ENCODE measurements around the gene NINL. TPM values are rescaled to one million over a fixed set of nuclear protein-coding genes. Genes with fewer than 3 reads are reported as not detected.
"Not testable (repeated sequence)": the region's sequence is repeated elsewhere in the genome, so short reads cannot be mapped to it uniquely, and the experiment has no call there.

The NINL gene
- 0.66 to 0.79 TPM (median 0.75 TPM) in 3 replicates for polyA plus RNA-seq
- polyA plus RNA-seq (2011; ENCODE audit: low read depth): 0.31 TPM
- polyA plus RNA-seq (2011; cell fraction: cytosol; rRNA removed): 0.39 and 0.57 TPM in 2 replicates
- 1.9 and 2.1 TPM in 2 replicates for polyA plus RNA-seq (2011; cell fraction: nucleus; rRNA removed)
- 0.55 and 1.0 TPM in 2 replicates for polyA plus RNA-seq (2012; ENCODE audit: low replicate concordance)
- polyA minus RNA-seq: 0.42 to 2.5 TPM (median 1.1 TPM) in 3 replicates
- 0.38 TPM for polyA minus RNA-seq (2011; cell fraction: cytosol; rRNA and poly(A)+ RNA removed)
- polyA minus RNA-seq (2011; cell fraction: nucleus; rRNA and poly(A)+ RNA removed): 0.32 and 0.70 TPM in 2 replicates

- DNase-seq (ENCODE audit: low read depth, low spot score) (no peak), FAIRE-seq (no peak)
- no peaks in the 10 kb centered on the region for H3K79me2 ChIP-seq (ENCODE audit: control insufficient read depth, insufficient read depth, low read length)
- peak within 1 kb of the TSS; percentile 3 to 55 (median 40) for H3K4me3 ChIP-seq (ENCODE audit: control insufficient read depth in 2 of 3, extremely low read depth in 1 of 3, insufficient read depth in 2 of 3, low read depth in 1 of 3, low read length in 3 of 3)
- H3K27me3 ChIP-seq (ENCODE audit: control insufficient read depth, extremely low read depth, insufficient read depth, low read length): no peaks in the 10 kb centered on the region
- no peaks in the 10 kb centered on the region for H3K4me1 ChIP-seq (ENCODE audit: control insufficient read depth, extremely low read depth, insufficient read depth, low read length)
- dilution Hi-C loops (cut with MboI; ENCODE audit: extremely low pct_ligation_motif_present, low sequenced_read_pairs): no loop called here
- peak within 1 kb of the TSS; percentile 62 for H3K4me2 ChIP-seq (ENCODE audit: control insufficient read depth, extremely low read depth, insufficient read depth, low read depth, low read length)
- H3K27ac ChIP-seq (ENCODE audit: control insufficient read depth, insufficient read depth, low read length): no peak within 1 kb of the TSS
- H2AFZ ChIP-seq (ENCODE audit: control insufficient read depth, low read length): peak within 1 kb of the TSS; percentile 24
- H3K9me3 ChIP-seq (ENCODE audit: control insufficient read depth, low read depth, low read length): no peaks in the 10 kb centered on the region
- no peaks in the 10 kb centered on the region for H3K9me1 ChIP-seq (ENCODE audit: control insufficient read depth, extremely low read depth, insufficient read depth, low read length)
- H4K20me1 ChIP-seq (ENCODE audit: control insufficient read depth, extremely low read depth, insufficient read depth, low read length): no peaks in the 10 kb centered on the region
- H3K36me3 ChIP-seq (ENCODE audit: control insufficient read depth in 2 of 2, extremely low read depth in 1 of 2, insufficient read depth in 2 of 2, low read length in 2 of 2): no peaks in the 10 kb centered on the region
- H3K9ac ChIP-seq (ENCODE audit: control insufficient read depth, extremely low read depth, insufficient read depth, low read length): peak within 1 kb of the TSS; percentile 47
- TF ChIP-seq CTCF (optimal IDR thresholded peaks at IDR 0.05 in 1 of 3, IDR thresholded peaks at IDR 0.05 in 1 of 3, conservative IDR thresholded peaks at IDR 0.05 in 1 of 3; ENCODE audit: extremely low read depth in 1 of 3, insufficient read depth in 2 of 3, low read length in 3 of 3): no peak
- no peak for TF ChIP-seq EZH2 (IDR thresholded peaks at IDR 0.05; ENCODE audit: low read length)
Observed at GRCh38 chr20:25584905-25585704, at the start of gene NINL. Gene NINL, minus strand, starts transcription at chr20:25585531. Its CDS starts 58,944 bp downstream, at chr20:25526587.

- Histone ChIP-seq H3K79me2 (ENCODE audit: control insufficient read depth, insufficient read depth, low read length) (no peaks in the 10 kb centered on the region), H4K20me1 (ENCODE audit: control insufficient read depth, extremely low read depth, insufficient read depth, low read length) (no peaks in the 10 kb centered on the region), H3K4me2 (ENCODE audit: control insufficient read depth, extremely low read depth, insufficient read depth, low read depth, low read length) (peak overlapping the region; percentile 71), H3K9ac (ENCODE audit: control insufficient read depth, extremely low read depth, insufficient read depth, low read length) (no peak overlapping the region), H3K9me1 (ENCODE audit: control insufficient read depth, extremely low read depth, insufficient read depth, low read length) (no peaks in the 10 kb centered on the region), H3K9me3 (ENCODE audit: control insufficient read depth, low read depth, low read length) (no peaks in the 10 kb centered on the region), H3K27me3 (ENCODE audit: control insufficient read depth, extremely low read depth, insufficient read depth, low read length) (no peaks in the 10 kb centered on the region), H3K4me1 (ENCODE audit: control insufficient read depth, extremely low read depth, insufficient read depth, low read length) (peaks cover 15% of the 10 kb centered on the region), H3K4me3 (ENCODE audit: control insufficient read depth in 2 of 3, extremely low read depth in 1 of 3, insufficient read depth in 2 of 3, low read depth in 1 of 3, low read length in 3 of 3) (no peak overlapping the region), H2AFZ (ENCODE audit: control insufficient read depth, low read length) (no peak overlapping the region), H3K36me3 (ENCODE audit: control insufficient read depth in 2 of 2, extremely low read depth in 1 of 2, insufficient read depth in 2 of 2, low read length in 2 of 2) (no peaks in the 10 kb centered on the region), H3K27ac (ENCODE audit: control insufficient read depth, insufficient read depth, low read length) (peak overlapping the region; percentile 57)
- dilution Hi-C loops (cut with MboI; ENCODE audit: extremely low pct_ligation_motif_present, low sequenced_read_pairs): no loop called here
- DNase-seq (ENCODE audit: low read depth, low spot score): peak; percentile 57
- peak; percentile 73 for FAIRE-seq
- no peak for TF ChIP-seq EZH2 (IDR thresholded peaks at IDR 0.05; ENCODE audit: low read length)
- no peak for TF ChIP-seq CTCF (optimal IDR thresholded peaks at IDR 0.05 in 1 of 3, IDR thresholded peaks at IDR 0.05 in 1 of 3, conservative IDR thresholded peaks at IDR 0.05 in 1 of 3; ENCODE audit: extremely low read depth in 1 of 3, insufficient read depth in 2 of 3, low read length in 3 of 3)
Observed at GRCh38 chr20:25632940-25633790, 47.8 kb upstream of the NINL start.

- H3K4me3 ChIP-seq (ENCODE audit: control insufficient read depth in 2 of 3, extremely low read depth in 1 of 3, insufficient read depth in 2 of 3, low read depth in 1 of 3, low read length in 3 of 3); DNase-seq (ENCODE audit: low read depth, low spot score); H3K36me3 ChIP-seq (ENCODE audit: control insufficient read depth in 2 of 2, extremely low read depth in 1 of 2, insufficient read depth in 2 of 2, low read length in 2 of 2); H4K20me1 ChIP-seq (ENCODE audit: control insufficient read depth, extremely low read depth, insufficient read depth, low read length); dilution Hi-C loops (cut with MboI; ENCODE audit: extremely low pct_ligation_motif_present, low sequenced_read_pairs); FAIRE-seq; H2AFZ ChIP-seq (ENCODE audit: control insufficient read depth, low read length); H3K27me3 ChIP-seq (ENCODE audit: control insufficient read depth, extremely low read depth, insufficient read depth, low read length); H3K9me3 ChIP-seq (ENCODE audit: control insufficient read depth, low read depth, low read length); H3K9ac ChIP-seq (ENCODE audit: control insufficient read depth, extremely low read depth, insufficient read depth, low read length); H3K27ac ChIP-seq (ENCODE audit: control insufficient read depth, insufficient read depth, low read length); H3K79me2 ChIP-seq (ENCODE audit: control insufficient read depth, insufficient read depth, low read length); H3K9me1 ChIP-seq (ENCODE audit: control insufficient read depth, extremely low read depth, insufficient read depth, low read length); H3K4me2 ChIP-seq (ENCODE audit: control insufficient read depth, extremely low read depth, insufficient read depth, low read depth, low read length): not testable (repeated sequence)
- H3K4me1 ChIP-seq (ENCODE audit: control insufficient read depth, extremely low read depth, insufficient read depth, low read length): peaks cover 15% of the 10 kb centered on the region
Observed at GRCh38 chr20:25630615-25631014, 45.3 kb upstream of the NINL start.
